DMS53 treated with DMSO at 0.1 percent for 48 hours (cell line): ENCODE measurements around the gene MPDU1.
A peak's percentile ranks its signal among the peaks of the same experiment; 100 is the strongest.
"Not testable (repeated sequence)": the region's sequence is repeated elsewhere in the genome, so short reads cannot be mapped to it uniquely, and the experiment has no call there.

Experiments used
- DNase-seq: peaks from one replicate; lab custom pipeline; 2025; ENCODE audit not compliant: unreplicated experiment; lab: John Stamatoyannopoulos, UW

Gene MPDU1

GRCh38 chr17:7580604-7581575 lies 2.8 kb upstream of the MPDU1 start:
- no peak for DNase-seq

DNA sequence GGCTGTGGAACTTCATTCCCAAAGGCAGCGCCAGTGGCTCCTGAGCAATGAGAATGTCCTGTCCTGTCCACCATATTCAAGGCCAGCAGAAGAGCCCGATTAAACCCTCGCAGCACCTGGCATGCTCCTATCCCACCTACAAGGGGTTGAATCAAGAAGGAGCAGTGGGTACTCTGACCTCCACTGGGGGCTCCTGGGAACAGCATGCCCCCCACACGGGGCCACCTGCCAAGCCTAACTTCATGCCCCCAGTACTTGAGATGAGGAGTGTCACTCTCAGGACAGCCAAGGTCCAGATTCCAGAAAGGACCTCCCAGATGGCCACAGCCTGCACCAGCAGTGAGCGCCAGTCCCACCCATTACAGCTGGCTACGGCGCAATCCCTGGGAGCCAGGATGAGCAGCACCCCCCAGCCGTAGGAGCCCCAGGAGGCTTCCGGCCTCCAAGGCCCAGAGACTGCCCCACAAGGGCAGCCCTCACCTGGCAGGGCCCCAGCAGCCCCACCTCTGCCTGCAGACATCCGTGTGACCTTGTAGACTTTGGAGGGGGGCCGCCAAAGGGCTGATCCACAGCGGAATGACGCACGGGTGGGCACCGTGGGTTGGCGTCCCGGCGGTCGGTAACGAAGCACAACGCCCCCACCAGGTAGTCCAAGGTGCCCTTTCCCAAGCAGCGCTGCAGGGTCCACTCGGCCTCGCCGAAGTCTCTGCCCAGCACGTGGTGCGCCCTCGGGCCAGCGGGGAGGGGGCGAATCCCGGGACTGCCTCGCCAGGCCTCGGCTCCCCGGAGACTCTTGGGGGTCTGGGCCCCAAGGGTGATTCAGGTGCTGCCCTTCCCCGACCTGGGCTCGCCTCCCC lies 1.0 kb upstream of the MPDU1 start:
- no peak for DNase-seq

DNA sequence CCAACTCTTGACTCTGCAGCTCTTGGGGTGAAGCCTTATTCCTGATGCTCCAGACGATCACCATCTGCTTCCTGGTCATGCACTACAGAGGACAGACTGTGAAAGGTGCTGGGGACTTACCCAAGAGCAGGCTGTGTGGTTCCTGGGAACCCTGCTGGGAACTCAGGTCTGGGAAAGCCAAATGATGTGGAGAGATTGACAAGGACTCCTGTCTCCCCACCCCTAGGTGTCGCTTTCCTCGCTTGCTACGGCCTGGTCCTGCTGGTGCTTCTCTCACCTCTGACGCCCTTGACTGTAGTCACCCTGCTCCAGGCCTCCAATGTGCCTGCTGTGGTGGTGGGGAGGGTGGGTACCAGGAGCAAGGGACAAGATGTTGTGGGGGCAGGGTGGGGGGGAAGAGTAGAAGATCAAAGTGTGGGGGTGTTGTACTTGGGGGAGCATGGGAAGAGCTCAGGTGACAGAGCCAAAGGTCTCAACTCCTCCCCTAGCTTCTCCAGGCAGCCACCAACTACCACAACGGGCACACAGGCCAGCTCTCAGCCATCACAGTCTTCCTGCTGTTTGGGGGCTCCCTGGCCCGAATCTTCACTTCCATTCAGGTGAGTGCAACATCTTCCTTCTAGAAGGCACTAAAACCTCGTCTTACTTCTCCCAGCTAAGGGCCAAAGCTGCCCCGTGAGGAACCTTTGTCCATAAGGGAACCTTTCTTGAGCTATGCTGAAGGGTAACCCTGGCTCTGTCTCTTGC lies 3.2 kb downstream of the MPDU1 start:
- no peak for DNase-seq

- DNase-seq = no peak
These were observed 3.9 kb downstream of the MPDU1 start for GRCh38 chr17:7587420-7588151.

DNA sequence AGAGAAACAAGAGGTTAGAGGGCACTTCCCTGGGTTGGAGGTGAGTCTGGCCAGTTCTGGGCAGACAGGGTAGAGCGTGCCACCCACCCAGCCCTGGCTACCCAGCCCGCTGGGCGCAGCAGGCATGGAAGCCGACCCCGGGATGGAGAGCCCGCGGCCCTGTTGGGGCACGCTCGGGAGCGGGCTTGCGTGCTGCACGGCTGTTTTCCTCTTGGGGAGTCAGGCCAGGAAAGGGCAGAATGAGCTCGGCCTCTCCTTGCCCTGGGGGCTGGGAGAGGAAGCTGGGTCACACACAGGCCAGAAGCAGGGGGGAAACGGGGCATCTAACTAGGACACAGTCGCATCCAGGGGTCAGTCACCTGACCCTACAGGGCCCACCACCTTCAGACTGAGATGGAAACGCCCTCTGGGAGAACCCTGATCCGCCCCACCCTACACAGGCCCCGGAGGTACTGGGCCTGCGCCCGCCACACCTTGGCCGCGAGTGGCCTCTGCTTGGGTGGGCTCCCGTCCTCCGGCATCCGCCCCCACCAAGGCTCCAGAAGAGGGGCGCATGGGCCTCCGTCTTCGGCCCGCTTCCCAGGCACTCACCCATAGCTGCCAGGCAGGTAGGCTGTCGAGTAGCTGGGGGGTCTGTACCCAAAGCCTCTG lies 5.0 kb downstream of the MPDU1 start:
- no peak for DNase-seq

DNA sequence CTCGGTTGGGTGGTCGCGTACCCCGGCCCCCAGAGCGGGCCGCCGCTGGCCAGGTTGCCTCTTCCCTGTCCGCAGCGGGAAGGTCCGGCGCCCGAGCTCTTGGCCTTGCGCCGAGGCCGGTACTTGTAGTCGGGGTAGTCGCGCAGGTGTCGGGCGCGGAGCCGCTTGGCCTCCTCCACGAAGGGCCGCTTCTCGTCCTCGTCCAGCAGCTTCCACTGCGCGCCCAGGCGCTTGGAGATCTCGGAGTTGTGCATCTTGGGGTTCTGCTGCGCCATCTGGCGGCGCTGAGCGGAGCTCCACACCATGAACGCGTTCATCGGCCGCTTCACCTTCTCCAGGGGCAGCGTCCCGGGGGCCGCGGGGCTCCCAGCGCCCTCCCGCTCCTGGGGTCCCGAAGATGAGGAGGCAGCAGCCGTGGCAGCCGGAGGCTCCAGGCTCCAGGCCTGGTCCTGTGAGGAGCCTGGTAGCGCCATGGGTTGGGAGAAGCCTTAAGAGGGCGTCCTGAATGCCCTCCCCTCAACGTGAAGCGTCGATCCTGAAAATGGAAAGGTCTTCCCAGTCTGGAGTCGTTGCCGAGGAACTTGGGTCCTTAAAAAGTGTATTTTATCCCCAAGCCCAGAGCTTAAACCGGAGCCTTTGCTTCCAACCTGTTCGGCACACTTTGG lies 5.7 kb downstream of the MPDU1 start:
- DNase-seq = peak; percentile 89

DNA sequence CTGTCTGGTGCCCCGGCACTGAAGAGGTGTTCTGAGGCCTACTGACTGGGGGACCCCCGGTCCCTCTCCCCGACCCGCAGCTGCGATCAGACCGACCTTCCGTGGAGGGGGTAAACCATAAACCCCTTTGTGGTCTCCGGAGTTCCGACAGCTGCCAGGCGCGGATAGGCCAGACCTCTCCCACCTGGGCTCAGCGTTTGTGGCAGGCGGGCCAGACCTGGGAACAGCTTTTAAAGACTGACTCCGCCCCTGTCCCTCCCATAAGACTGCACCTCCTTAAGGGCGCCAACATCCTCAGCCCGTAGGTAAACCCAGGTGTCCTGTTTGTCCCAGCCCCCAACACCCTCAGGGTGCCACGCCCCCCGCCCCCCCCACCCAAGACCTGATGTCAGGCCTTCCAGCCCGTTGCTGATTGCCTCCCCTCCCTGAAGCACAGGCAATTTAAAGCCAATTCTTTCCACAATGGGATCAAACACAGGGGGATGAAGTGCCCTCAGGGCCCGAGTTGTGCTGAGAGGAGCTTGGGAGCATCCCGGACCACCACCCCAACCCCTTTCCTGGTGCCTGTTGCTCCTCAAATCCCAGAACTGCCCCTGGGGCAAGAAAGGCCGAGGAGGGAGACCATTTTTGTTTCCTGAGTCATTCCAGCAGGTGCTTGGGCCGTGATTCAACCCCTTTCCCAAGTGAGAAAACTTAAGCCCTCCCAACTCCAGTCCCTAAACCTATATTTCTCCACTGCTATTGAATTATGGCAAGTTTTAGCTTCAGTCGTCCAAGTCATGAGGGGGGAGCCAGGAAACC lies 6.4 kb downstream of the MPDU1 start, which contains the start of gene SOX15:
TSS of gene SOX15 (minus strand) at position 204 of the 801 bp plus-strand sequence. CDS start 418 bp downstream, outside the sequence.
- DNase-seq = no peak

DNA sequence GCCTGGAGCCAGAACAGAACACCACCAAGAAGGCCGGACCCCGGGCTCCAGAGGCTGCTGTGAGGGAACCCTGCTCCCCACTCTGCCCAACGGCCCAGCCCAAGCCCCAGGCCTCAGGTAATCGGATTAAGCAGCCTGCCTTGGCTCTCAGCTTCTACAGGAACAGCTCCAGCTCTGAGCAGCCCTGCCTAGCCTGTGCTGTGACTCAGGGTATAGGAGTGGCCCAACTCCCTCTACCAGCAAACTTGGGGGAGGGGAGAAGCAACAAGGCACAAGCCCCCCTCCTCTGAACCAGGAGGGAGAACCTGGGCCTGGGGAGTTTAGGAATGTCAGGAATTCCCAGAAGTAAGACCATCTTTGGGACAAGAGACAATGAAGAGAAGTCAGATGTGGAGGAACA lies 7.1 kb downstream of the MPDU1 start:
- DNase-seq = no peak

GRCh38 chr17:7591596-7591995 lies 7.9 kb downstream of the MPDU1 start:
- no peak for DNase-seq

DNA sequence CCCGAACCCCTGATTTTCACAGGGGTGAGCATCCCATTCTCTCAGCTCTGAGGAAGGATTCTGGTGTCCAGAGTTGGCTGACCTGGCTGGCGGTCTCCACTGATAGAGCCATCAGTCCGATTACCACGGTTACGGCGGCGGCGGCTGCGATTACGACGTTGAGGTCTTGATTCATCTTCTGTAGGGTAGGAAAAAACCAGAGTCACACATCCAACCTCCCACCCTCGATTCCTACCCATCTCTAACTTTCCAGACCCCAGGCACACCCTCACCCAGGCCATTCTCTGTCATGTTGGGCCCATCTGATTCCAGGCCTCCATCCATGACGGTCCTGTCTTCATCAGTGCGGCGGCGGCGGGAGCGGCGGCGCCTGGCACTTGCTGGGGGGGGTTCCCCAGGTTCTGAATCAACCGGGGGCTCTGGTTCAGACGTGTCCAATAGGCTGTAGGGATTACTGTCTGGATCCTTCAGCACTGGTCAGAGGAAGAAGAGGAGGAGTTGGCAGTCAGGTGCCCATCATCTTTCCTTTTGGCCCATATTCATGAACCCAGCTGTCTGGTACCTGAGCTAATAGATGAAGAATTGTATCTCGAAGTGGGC lies 8.9 kb downstream of the MPDU1 start:
- DNase-seq = no peak

GRCh38 chr17:7593296-7593695 lies 9.6 kb downstream of the MPDU1 start:
- DNase-seq = no peak

DNA sequence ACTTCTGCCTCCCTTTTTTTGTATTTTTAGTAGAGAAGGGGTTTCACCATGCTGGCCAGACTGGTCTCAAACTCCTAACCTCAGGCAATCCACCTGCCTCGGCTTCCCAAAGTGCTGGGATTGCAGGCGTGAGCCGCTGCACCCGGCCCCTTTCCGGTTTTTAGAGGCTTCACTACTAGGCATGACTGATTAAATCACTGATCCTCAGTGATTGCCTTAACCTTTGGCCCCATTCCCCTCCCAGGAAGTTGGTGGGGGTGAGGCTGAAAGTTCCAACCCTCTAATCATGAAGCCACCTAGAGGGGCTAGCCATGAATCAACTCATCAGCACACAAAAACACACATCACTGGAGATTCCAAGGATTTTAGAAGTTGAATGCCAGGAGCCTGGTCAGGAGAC lies 13.9 kb downstream of the MPDU1 start:
- not testable (repeated sequence) for DNase-seq

GRCh38 chr17:7606280-7606679 lies 22.6 kb downstream of the MPDU1 start:
- no peak for DNase-seq

- DNase-seq = no peak
These were observed 27.0 kb downstream of the MPDU1 start for GRCh38 chr17:7610641-7611040.

DNA sequence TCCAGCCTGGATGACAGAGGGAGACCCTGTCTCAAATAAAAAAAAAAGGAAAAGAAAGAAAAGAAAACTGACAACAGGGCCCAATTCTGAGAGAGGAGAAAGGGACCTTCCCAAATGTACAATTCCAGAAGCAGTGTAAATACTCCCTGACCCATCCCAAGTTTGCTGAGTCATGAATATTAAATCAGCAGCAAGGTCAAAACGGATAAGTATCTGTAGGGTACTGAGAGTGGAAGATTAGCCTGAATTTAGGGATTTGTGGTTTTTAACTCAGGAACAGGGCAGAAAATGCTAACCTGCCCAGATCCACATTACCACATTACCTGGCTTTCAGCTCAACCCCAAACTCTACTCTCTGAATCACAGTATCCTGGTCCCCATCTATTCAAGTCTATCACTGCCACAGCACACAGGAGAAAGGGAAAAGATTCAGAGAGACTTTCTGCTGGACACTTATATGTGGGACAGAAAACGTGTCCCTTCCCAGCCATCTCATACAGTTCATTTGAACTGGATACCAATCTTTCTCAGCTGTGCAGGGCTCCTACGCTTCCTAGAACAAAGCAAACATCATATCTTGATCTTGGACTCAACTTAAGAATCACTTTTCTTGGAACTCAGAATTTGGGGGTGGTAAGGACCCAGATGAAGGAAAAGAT lies 28.1 kb downstream of the MPDU1 start:
- no peak for DNase-seq

GRCh38 chr17:7612294-7612640 lies 28.6 kb downstream of the MPDU1 start:
- DNase-seq = no peak

DNA sequence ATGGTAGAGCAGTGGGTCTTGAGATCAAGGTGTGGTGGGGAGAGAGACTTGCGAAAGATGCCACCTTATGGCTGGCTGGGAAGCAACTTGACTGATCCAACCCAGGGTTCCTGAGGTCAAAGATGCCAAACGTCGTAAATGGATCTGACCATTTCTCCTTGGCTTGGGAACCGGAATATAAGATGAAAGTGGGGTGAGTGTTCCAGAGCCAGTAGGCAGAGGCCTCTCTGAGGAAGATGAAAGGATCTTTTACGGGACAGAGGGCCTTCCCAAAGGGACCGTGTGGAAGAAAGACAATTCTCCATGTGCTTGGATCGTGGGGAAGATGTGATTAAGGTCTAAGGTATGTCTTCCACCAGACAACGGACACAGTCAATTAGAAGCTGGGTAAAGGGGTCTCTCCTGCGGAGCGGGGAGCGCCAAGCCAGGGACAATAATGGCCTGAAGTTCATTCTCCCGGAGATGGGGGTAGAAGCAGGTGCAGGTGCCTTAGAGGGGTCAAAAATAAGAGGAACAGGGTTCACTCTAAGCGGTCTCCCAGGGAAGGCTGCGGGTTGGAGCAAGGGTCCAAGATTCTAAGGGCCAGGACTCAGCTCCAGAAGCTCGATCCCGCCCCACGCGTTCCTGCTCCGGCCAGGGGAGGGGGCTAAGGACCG lies 30.2 kb downstream of the MPDU1 start:
- no peak for DNase-seq
